Neutrophil (primary cell): ENCODE measurements around the gene OR14C36.

Experiments
- H3K27ac ChIP-seq: fragments of 200-600 bp; sonication (generic); 2 replicates; pipeline ENCODE4 v1.5.1; 2016; ENCODE audit warnings: mild to moderate bottlenecking, moderate library complexity
- H3K27me3 ChIP-seq: fragments of 200-600 bp; sonication (generic); 2 replicates; pipeline ENCODE4 v1.6.0; 2016; ENCODE audit warnings: mild to moderate bottlenecking
- H3K36me3 ChIP-seq: fragments of 200-600 bp; sonication (generic); 2 replicates; pipeline ENCODE4 v1.5.1; 2017
- H3K4me1 ChIP-seq, 2 experiments: fragments of 200-600 bp in 1 of 2; sonication (generic) in 1 of 2; 1 replicate in 1 of 2; 2 replicates in 1 of 2; pipeline versions ENCODE4 v1.5.1 to v1.6.1; 2013 to 2016; ENCODE audit warnings: low read depth in 1 of 2, low read length in 1 of 2, mild to moderate bottlenecking in 1 of 2, moderate library complexity in 1 of 2; ENCODE audit not compliant: control insufficient read depth in 1 of 2, insufficient read depth in 1 of 2
- H3K4me3 ChIP-seq, 2 experiments: fragments of 200-600 bp in 1 of 2; sonication (generic) in 1 of 2; 1 replicate in 1 of 2; 2 replicates in 1 of 2; pipeline ENCODE4 v1.5.1; 2013 to 2016; ENCODE audit warnings: low read depth in 1 of 2, low read length in 1 of 2, mild to moderate bottlenecking in 1 of 2, moderate library complexity in 1 of 2
- H3K9me3 ChIP-seq: fragments of 200-600 bp; sonication (generic); 2 replicates; pipeline ENCODE4 v1.5.1; 2016
- CTCF ChIP-seq: fragments of 200-600 bp; sonication (generic); IDR thresholded peaks from 2 replicates; pipeline ENCODE4 v1.5.1; 2016; ENCODE audit warnings: antibody characterized with exemption

The OR14C36 gene

GRCh38 chr1:248373761-248374160 is 25.2 kb downstream of the OR14C36 start:
- no peaks in the 10 kb centered on the region for H3K36me3 ChIP-seq
- no peak overlapping the region for H3K27ac ChIP-seq
- no peak for TF ChIP-seq CTCF
- no peak overlapping the region for H3K4me3 ChIP-seq
- H3K4me1 ChIP-seq: no peaks in the 10 kb centered on the region
- H3K9me3 ChIP-seq: no peaks in the 10 kb centered on the region
- no peaks in the 10 kb centered on the region for H3K27me3 ChIP-seq

GRCh38 chr1:248375446-248375845 is 26.9 kb downstream of the OR14C36 start, which contains the start of gene OR2T6:
OR2T6 (plus strand) TSS chr1:248375746; CDS start chr1:248387609, 11,863 bp downstream.
- H3K36me3 ChIP-seq: no peaks in the 10 kb centered on the region

GRCh38 chr1:248376916-248377315 is 28.3 kb downstream of the OR14C36 start:
- Histone ChIP-seq H3K9me3 (no peaks in the 10 kb centered on the region), H3K4me3 (no peak overlapping the region), H3K4me1 (no peaks in the 10 kb centered on the region), H3K27ac (no peak overlapping the region), H3K36me3 (no peaks in the 10 kb centered on the region), H3K27me3 (no peaks in the 10 kb centered on the region)
- no peak for TF ChIP-seq CTCF

More at GRCh38 chr1:248375446-248375845, 26.9 kb downstream of the OR14C36 start, which contains the start of gene OR2T6:
- Histone ChIP-seq H3K27ac (no peak within 1 kb of the TSS), H3K4me1 (no peaks in the 10 kb centered on the region), H3K9me3 (no peaks in the 10 kb centered on the region), H3K27me3 (no peaks in the 10 kb centered on the region), H3K4me3 (no peak within 1 kb of the TSS)
- no peak for TF ChIP-seq CTCF

- H3K4me1 ChIP-seq: no peaks in the 10 kb centered on the region
- no peak for TF ChIP-seq CTCF
Measured at GRCh38 chr1:248380854-248381253, 32.3 kb downstream of the OR14C36 start.

GRCh38 chr1:248388426-248388825 is 39.9 kb downstream of the OR14C36 start:
- Histone ChIP-seq H3K36me3 (no peaks in the 10 kb centered on the region), H3K27me3 (no peaks in the 10 kb centered on the region), H3K9me3 (no peaks in the 10 kb centered on the region), H3K27ac (no peak overlapping the region), H3K4me3 (no peak overlapping the region), H3K4me1 (no peaks in the 10 kb centered on the region)
- no peak for TF ChIP-seq CTCF

More at GRCh38 chr1:248380854-248381253, 32.3 kb downstream of the OR14C36 start:
- Histone ChIP-seq H3K27me3 (no peaks in the 10 kb centered on the region), H3K4me3 (no peak overlapping the region), H3K27ac (no peak overlapping the region), H3K9me3 (no peaks in the 10 kb centered on the region), H3K36me3 (no peaks in the 10 kb centered on the region)

GRCh38 chr1:248393050-248393449 is 44.5 kb downstream of the OR14C36 start:
- Histone ChIP-seq H3K36me3 (no peaks in the 10 kb centered on the region), H3K4me3 (no peak overlapping the region), H3K9me3 (no peaks in the 10 kb centered on the region), H3K27me3 (no peaks in the 10 kb centered on the region), H3K4me1 (no peaks in the 10 kb centered on the region), H3K27ac (no peak overlapping the region)
- no peak for TF ChIP-seq CTCF
